Stomach (tissue), 9 donors: Measurements from ENCODE around the gene PRKN. TPM values are rescaled to one million over a fixed set of nuclear protein-coding genes. Genes with fewer than 3 reads are reported as not detected.

Experiments
- DNase-seq, 2 donors: peaks; one replicate each; pipeline versions ENCODE4 v3.0.0 to v3.0.0-alpha.2; 2013 to 2019
- H3K27ac ChIP-seq, 5 donors: fragments of 200-600 bp in 4 of 5; sonication (generic) in 4 of 5; one replicate each; pipeline ENCODE4 v1.5.1; 2013 to 2019; ENCODE audit warnings: mild to moderate bottlenecking in 1 of 5, moderate library complexity in 1 of 5
- H3K27me3 ChIP-seq, 3 donors: fragments of 200-600 bp; sonication (generic); one replicate each; pipeline ENCODE4 v1.5.1; 2017 to 2019; ENCODE audit warnings: mixed run types in 1 of 3
- H3K36me3 ChIP-seq, 4 donors: fragments of 200-600 bp; sonication (generic); 1 replicate in 3 of 4; 2 replicates in 1 of 4; pipeline ENCODE4 v1.5.1; 2016 to 2019
- H3K4me1 ChIP-seq, 4 donors: fragments of 200-600 bp; sonication (generic); one replicate each; pipeline ENCODE4 v1.5.1; 2016 to 2019
- H3K4me3 ChIP-seq, 4 donors: fragments of 200-600 bp; sonication (generic) in 3 of 4; one replicate each; pipeline ENCODE4 v1.5.1; 2016 to 2019; ENCODE audit warnings: mild to moderate bottlenecking in 1 of 4
- H3K9me3 ChIP-seq, 4 donors: fragments of 200-600 bp; sonication (generic); one replicate each; pipeline ENCODE4 v1.5.1; 2016 to 2019
- CTCF ChIP-seq, 7 experiments: fragments of 450-650 bp in 4 of 7; fragments of 200-600 bp in 3 of 7; sonication (generic) in 3 of 7; IDR thresholded peaks; one replicate each; pipeline ENCODE4 v1.5.1; 2016 to 2019; ENCODE audit warnings: antibody characterized with exemption in 7 of 7, control low read depth in 2 of 7, mild to moderate bottlenecking in 1 of 7
- EP300 ChIP-seq: sonication (generic); formaldehyde crosslinking; IDR thresholded peaks from one replicate; pipeline ENCODE4 v1.6.1; 2017; ENCODE audit warnings: antibody characterized with exemption
- POLR2A ChIP-seq, 4 donors: fragments of 450-650 bp; IDR thresholded peaks; one replicate each; pipeline ENCODE4 v1.6.1; 2016; ENCODE audit warnings: antibody characterized with exemption in 4 of 4, control low read depth in 2 of 4, mild to moderate bottlenecking in 1 of 4, moderate library complexity in 1 of 4
- POLR2AphosphoS5 ChIP-seq, 3 donors: sonication (generic); formaldehyde crosslinking; IDR thresholded peaks; one replicate each; pipeline ENCODE4 v1.6.1; 2016; ENCODE audit warnings: antibody characterized with exemption in 3 of 3
- WGBS, 5 donors: extraction: QIAGEN DNeasy Blood & Tissue Kit in 3 of 5; methylation state at CpG; one replicate each; pipeline versions ENCODE4 v1.1.5 to v1.1.7; 2013 to 2018; 5-methylcytosine and 5-hydroxymethylcytosine counted together
- intact Hi-C: fragments of 100-400 bp; cut with DNase I; formaldehyde crosslinking; loops from one replicate; pipeline ENCODE4 v1.15.1; 2023; ENCODE audit warnings: low total_unique reads
- polyA plus RNA-seq, 3 donors: library from polyadenylated mRNA; stranded (reverse); fragments of 200-250 nt; gene quantifications; one replicate each; pipeline ENCODE4 v1.2.3, GENCODE V29; 2013
- total RNA-seq, 5 donors: library from RNA; depleted of rRNA; stranded (reverse); fragments of >200 nt; gene quantifications; one replicate each; pipeline versions ENCODE4 v1.1.0 to v1.2.3, GENCODE V29; 2014 to 2016
- donor health status: healthy with polysubstance abuse.
- donor health status: Bipolar disorder and iron deficiency.
- donor health status: healthy.

PRKN gene
- total and polyA plus RNA-seq, 8 donors, result 0.68 to 19.8 (median 9.5) TPM

GRCh38 chr6:162292915-162293314, 434.7 kb downstream of the PRKN start:
- intact Hi-C loops, result no loop called here
- no peak overlapping the region for H3K4me3 ChIP-seq
- TF ChIP-seq POLR2A (IDR thresholded peaks at IDR 0.05) (no peak), POLR2AphosphoS5 (IDR thresholded peaks at IDR 0.05) (no peak), EP300 (no peak), CTCF (IDR thresholded peaks at IDR 0.05) (no peak)
- DNase-seq, result no peak
- H3K27me3 ChIP-seq, result no peaks in the 10 kb centered on the region
- H3K27ac ChIP-seq, result no peak overlapping the region
- H3K9me3 ChIP-seq, result no peaks in the 10 kb centered on the region
- no peaks in the 10 kb centered on the region for H3K36me3 ChIP-seq
- H3K4me1 ChIP-seq, result peaks cover 0 to 8% (median 0%) of the 10 kb centered on the region in 4 donors
- 73 to 93% (median 82%) methylated on average over 2 of the region's 2 CpGs for WGBS, 5 donors

- Histone ChIP-seq H3K4me1 (peaks cover 0 to 8% (median 0%) of the 10 kb centered on the region in 4 donors), H3K9me3 (no peaks in the 10 kb centered on the region), H3K27ac (no peak overlapping the region), H3K4me3 (no peak overlapping the region), H3K27me3 (no peaks in the 10 kb centered on the region), H3K36me3 (no peaks in the 10 kb centered on the region)
- TF ChIP-seq CTCF (IDR thresholded peaks at IDR 0.05) (no peak), POLR2AphosphoS5 (IDR thresholded peaks at IDR 0.05) (no peak), POLR2A (IDR thresholded peaks at IDR 0.05) (no peak), EP300 (no peak)
- 68 to 72% (median 71%) methylated on average over 6 of the region's 6 CpGs for WGBS, 5 donors
- intact Hi-C loops, result no loop called here
- DNase-seq, result peak in 1 of 2 donors; percentile 67
Measured at GRCh38 chr6:162290846-162291465, 436.6 kb downstream of the PRKN start.

GRCh38 chr6:162289972-162290371, 437.6 kb downstream of the PRKN start:
- DNase-seq, result no peak
- H3K36me3 ChIP-seq, result no peaks in the 10 kb centered on the region
- H3K27ac ChIP-seq, result no peak overlapping the region
- no peak overlapping the region for H3K4me3 ChIP-seq
- H3K4me1 ChIP-seq, result peaks cover 0 to 8% (median 0%) of the 10 kb centered on the region in 4 donors
- no peaks in the 10 kb centered on the region for H3K27me3 ChIP-seq
- intact Hi-C loops, result no loop called here
- no peaks in the 10 kb centered on the region for H3K9me3 ChIP-seq
- TF ChIP-seq CTCF (IDR thresholded peaks at IDR 0.05), result no peak
- TF ChIP-seq POLR2AphosphoS5 (IDR thresholded peaks at IDR 0.05), result no peak
- TF ChIP-seq EP300, result no peak
- TF ChIP-seq POLR2A (IDR thresholded peaks at IDR 0.05), result no peak
- 39 to 76% (median 56%) methylated on average over 4 of the region's 4 CpGs for WGBS, 5 donors

- H3K9me3 ChIP-seq, result no peaks in the 10 kb centered on the region
- no peaks in the 10 kb centered on the region for H3K36me3 ChIP-seq
- no peak overlapping the region for H3K27ac ChIP-seq
- DNase-seq, result no peak
- no peak overlapping the region for H3K4me3 ChIP-seq
- H3K4me1 ChIP-seq, result no peaks in the 10 kb centered on the region
- TF ChIP-seq CTCF (IDR thresholded peaks at IDR 0.05) (no peak), POLR2A (IDR thresholded peaks at IDR 0.05) (no peak), EP300 (no peak)
- H3K27me3 ChIP-seq, result no peaks in the 10 kb centered on the region
- 91 to 96% (median 93%) methylated on average over 2 of the region's 2 CpGs for WGBS, 5 donors
- intact Hi-C loops, result no loop called here
Measured at GRCh38 chr6:162273986-162274385, 453.6 kb downstream of the PRKN start.
